SU-DHL-6 (cell line): ENCODE measurements around the gene CLEC2D.

Experiments
- EZH2phosphoT487 ChIP-seq: fragments of 200-600 bp; sonication (generic), shearing (Covaris generic); conservative IDR thresholded peaks from 2 replicates; pipeline ENCODE4 v1.6.1; 2018; ENCODE audit warnings: mild to moderate bottlenecking, antibody characterized with exemption, low read length, moderate library complexity, mixed read lengths
- TF ChIP-seq, protein P1 (sequence below): fragments of 200-600 bp; sonication (generic); IDR thresholded peaks from one replicate; pipeline ENCODE4 v1.5.1; 2017; ENCODE audit warnings: antibody characterized with exemption, mild to moderate bottlenecking, low read length, moderate library complexity; ENCODE audit not compliant: insufficient read depth, poor library complexity, severe bottlenecking

DNA sequence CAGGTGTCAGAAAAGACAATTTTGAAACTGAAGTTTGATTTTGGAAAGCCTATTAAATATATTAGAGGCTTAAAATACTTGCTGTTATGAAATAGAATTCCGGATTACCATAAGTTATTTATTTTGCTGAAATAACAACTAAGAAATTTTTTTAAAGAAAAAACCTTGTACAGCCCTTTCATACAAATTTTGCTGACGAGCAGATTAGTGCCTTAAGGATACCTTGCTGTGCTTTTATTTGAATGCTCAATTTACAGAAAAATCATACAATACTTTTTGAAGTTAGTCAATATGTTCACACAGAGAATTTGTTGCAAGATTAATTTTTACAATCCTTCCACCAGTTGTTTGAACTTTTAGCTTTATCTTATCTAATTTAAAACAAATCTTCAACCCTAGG lies 29.5 kb upstream of the CLEC2D start:
- TF ChIP-seq, protein P1, sequence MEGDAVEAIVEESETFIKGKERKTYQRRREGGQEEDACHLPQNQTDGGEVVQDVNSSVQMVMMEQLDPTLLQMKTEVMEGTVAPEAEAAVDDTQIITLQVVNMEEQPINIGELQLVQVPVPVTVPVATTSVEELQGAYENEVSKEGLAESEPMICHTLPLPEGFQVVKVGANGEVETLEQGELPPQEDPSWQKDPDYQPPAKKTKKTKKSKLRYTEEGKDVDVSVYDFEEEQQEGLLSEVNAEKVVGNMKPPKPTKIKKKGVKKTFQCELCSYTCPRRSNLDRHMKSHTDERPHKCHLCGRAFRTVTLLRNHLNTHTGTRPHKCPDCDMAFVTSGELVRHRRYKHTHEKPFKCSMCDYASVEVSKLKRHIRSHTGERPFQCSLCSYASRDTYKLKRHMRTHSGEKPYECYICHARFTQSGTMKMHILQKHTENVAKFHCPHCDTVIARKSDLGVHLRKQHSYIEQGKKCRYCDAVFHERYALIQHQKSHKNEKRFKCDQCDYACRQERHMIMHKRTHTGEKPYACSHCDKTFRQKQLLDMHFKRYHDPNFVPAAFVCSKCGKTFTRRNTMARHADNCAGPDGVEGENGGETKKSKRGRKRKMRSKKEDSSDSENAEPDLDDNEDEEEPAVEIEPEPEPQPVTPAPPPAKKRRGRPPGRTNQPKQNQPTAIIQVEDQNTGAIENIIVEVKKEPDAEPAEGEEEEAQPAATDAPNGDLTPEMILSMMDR, result no peak
- TF ChIP-seq EZH2phosphoT487, result no peak
